ENCODE measurements around the gene SRRM3.

- TF ChIP-seq CTCF (IDR thresholded peaks at IDR 0.05; ENCODE audit: low read length) (no peak), EZH2 (IDR thresholded peaks at IDR 0.05; ENCODE audit: borderline replicate concordance, low read length) (no peak)
Observed at GRCh38 chr7:76241141-76241540, 39.4 kb downstream of the SRRM3 start.

Measured in OCI-LY1 (cell line).